ENCODE measurements around the gene CDC27. TPM values are rescaled to one million over a fixed set of nuclear protein-coding genes. Genes with fewer than 3 reads are reported as not detected.

Gene CDC27
- total and polyA plus RNA-seq, 2 donors (not counting 3 experiments of a cell fraction or from before 2014, with no cell fraction given) = 76.1 to 172 TPM

DNA sequence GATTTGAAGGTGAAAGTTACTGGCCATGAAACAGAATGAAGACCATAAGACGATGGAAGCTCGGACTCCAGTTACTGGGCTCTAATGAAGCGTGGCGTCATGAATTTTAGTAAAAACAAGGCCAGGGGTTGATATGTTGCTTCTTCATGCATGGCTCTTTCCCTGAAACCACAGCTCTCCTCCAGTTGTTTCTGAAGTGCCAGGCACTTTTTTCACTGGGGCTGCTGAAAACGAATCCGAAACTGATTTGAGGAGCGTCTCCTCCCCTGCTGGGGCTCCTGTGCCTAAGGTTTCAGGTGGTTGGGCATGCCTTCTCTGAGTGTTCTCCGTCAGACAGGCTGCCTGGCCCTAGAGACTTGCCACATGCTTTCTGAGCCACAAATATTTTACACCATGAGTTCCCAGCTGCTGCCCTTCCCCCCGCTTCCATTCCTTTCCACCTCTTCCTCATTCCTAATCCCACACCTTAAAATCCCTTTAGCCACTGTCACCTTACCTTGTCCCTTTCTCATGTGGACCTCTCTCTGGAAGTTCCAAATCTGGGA, 16.4 kb upstream of the CDC27 start:
- Histone ChIP-seq H3K27me3 (ENCODE audit: control insufficient read depth in 2 of 2, insufficient read depth in 2 of 2, low read length in 2 of 2) (no peaks in the 10 kb centered on the region), H3K36me3 (ENCODE audit: control insufficient read depth in 2 of 2, extremely low read depth in 1 of 2, insufficient read depth in 2 of 2, low read length in 2 of 2) (no peaks in the 10 kb centered on the region), H3K9me1 (replicated peaks; ENCODE audit: control insufficient read depth, extremely low read depth, insufficient read depth, low read length) (no peaks in the 10 kb centered on the region), H2AFZ (ENCODE audit: low read depth, low read length) (no peak overlapping the region), H3K4me2 (ENCODE audit: insufficient read depth, low read length) (no peak overlapping the region), H3K4me3 (replicated peaks in 1 of 3; ENCODE audit: insufficient read depth in 1 of 3, low read depth in 1 of 3, low read length in 3 of 3) (no peak overlapping the region), H3K9me3 (replicated peaks; ENCODE audit: control insufficient read depth, insufficient read depth, low read length) (no peaks in the 10 kb centered on the region), H4K20me1 (replicated peaks; ENCODE audit: control insufficient read depth, extremely low read depth, insufficient read depth, low read length) (no peaks in the 10 kb centered on the region), H3K27ac (ENCODE audit: insufficient read depth, low read depth, low read length) (no peak overlapping the region), H3K4me1 (ENCODE audit: control insufficient read depth, extremely low read depth, insufficient read depth, low read length) (no peaks in the 10 kb centered on the region), H3K9ac (replicated peaks; ENCODE audit: extremely low read depth, insufficient read depth, low read length) (no peak overlapping the region), H3K79me2 (ENCODE audit: control insufficient read depth, insufficient read depth, low read length) (no peaks in the 10 kb centered on the region)
- CTCF ChIA-PET = interaction anchor here (0.8 to 2.5 kb wide), 2 partner anchors 13 to 110 kb away, joined by 3 to 15 read pairs; no protein-coding TSS in a partner anchor
- TF ChIP-seq MYC (IDR thresholded peaks at IDR 0.05; ENCODE audit: low read depth, low read length) = no peak
- no peak for TF ChIP-seq POLR2A (IDR thresholded peaks at IDR 0.05; ENCODE audit: low read depth, low read length)
- TF ChIP-seq JUN (IDR thresholded peaks at IDR 0.05; ENCODE audit: borderline replicate concordance, insufficient read depth, insufficient read length, low read depth) = no peak
- no peak for TF ChIP-seq GATA2 (IDR thresholded peaks at IDR 0.05; ENCODE audit: insufficient read depth, insufficient read length, low read depth, low read length)
- TF ChIP-seq EZH2 (IDR thresholded peaks at IDR 0.05; ENCODE audit: borderline replicate concordance, low read depth, low read length, severe bottlenecking) = no peak
- no peak for TF ChIP-seq FOS (IDR thresholded peaks at IDR 0.05; ENCODE audit: borderline replicate concordance, insufficient read depth, low read length)
- no peak for TF ChIP-seq CTCF (IDR thresholded peaks at IDR 0.05; ENCODE audit: extremely low read depth in 1 of 2, insufficient read depth in 1 of 2, low read depth in 1 of 2, low read length in 2 of 2)
- TF ChIP-seq, protein P1, sequence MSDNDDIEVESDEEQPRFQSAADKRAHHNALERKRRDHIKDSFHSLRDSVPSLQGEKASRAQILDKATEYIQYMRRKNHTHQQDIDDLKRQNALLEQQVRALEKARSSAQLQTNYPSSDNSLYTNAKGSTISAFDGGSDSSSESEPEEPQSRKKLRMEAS (IDR thresholded peaks at IDR 0.05; ENCODE audit: insufficient read depth, insufficient read length) = no peak
- no peak for TF ChIP-seq POLR2AphosphoS5 (IDR thresholded peaks at IDR 0.05; ENCODE audit: insufficient read depth, low read depth, low read length)
- intact Hi-C loops (cut with micrococcal nuclease) (no loop called here), dilution Hi-C loops (cut with MboI; ENCODE audit: extremely low pct_ligation_motif_present, low sequenced_read_pairs) (no loop called here)
- DNase-seq (ENCODE audit: low read depth, low spot score) = no peak
- POLR2A ChIA-PET = interaction anchor here (0.5 kb wide), 1 partner anchor 1442 kb away, joined by 4 read pairs; no protein-coding TSS in a partner anchor
- BruUV-seq (replicated peaks) = no TSS peak
- no peak for FAIRE-seq
